Colonic mucosa (tissue), 4 donors: Measurements from ENCODE around the gene CCDC150. TPM values are rescaled to one million over a fixed set of nuclear protein-coding genes. Genes with fewer than 3 reads are reported as not detected.

Experiments used
- DNase-seq: peaks from one replicate; pipeline ENCODE4 v3.0.0-alpha.2; 2020
- H3K27ac ChIP-seq: fragments of 200-600 bp; one replicate; pipeline ENCODE4 v1.8.0; 2021
- H3K27me3 ChIP-seq: fragments of 200-600 bp; one replicate; pipeline ENCODE4 v1.8.0; 2021
- H3K36me3 ChIP-seq: fragments of 200-600 bp; one replicate; pipeline ENCODE4 v1.8.0; 2021
- H3K4me1 ChIP-seq: fragments of 200-600 bp; one replicate; pipeline ENCODE4 v1.8.0; 2021; ENCODE audit warnings: mild to moderate bottlenecking
- H3K4me3 ChIP-seq: fragments of 200-600 bp; one replicate; pipeline ENCODE4 v1.8.0; 2021
- H3K9ac ChIP-seq, 2 donors: one replicate each; pipeline ENCODE4 v1.7.0; 2013; ENCODE audit warnings: control low read depth in 2 of 2, low read depth in 2 of 2, low read length in 2 of 2
- H3K9me3 ChIP-seq: fragments of 200-600 bp; one replicate; pipeline ENCODE4 v1.8.0; 2021
- intact Hi-C: fragments of 100-400 bp; cut with DNase I; formaldehyde crosslinking; loops from one replicate; pipeline ENCODE4 v1.14.1; 2022
- total RNA-seq, 2 donors: library from RNA; stranded (reverse); fragmentation: NEBNext Ultra II Directional in 1 of 2; extraction: Animal tissue kit (Norgen Biotek cat#: 25700) in 1 of 2; gene quantifications; one replicate each; pipeline ENCODE4 v1.2.1, GENCODE V29; 2021
- TF ChIP-seq, protein P1 (sequence below): fragments of 200-600 bp; IDR thresholded peaks from one replicate; pipeline ENCODE4 v1.8.0; 2022; ENCODE audit warnings: antibody characterized with exemption, mild to moderate bottlenecking
- donor health status: healthy.
- donor health status: DM: no; HTN: no; CAD: no.
- donor health status: DM: no; HTN: no; CAD: no.

CCDC150 gene
- total RNA-seq, 2 donors from 2014 or later, result 3.8 to 10.3 TPM

- no peaks in the 10 kb centered on the region for H3K9me3 ChIP-seq
- no peaks in the 10 kb centered on the region for H3K36me3 ChIP-seq
- no peak for DNase-seq
- H3K4me3 ChIP-seq, result no peak overlapping the region
- H3K27me3 ChIP-seq, result no peaks in the 10 kb centered on the region
- TF ChIP-seq, protein P1, sequence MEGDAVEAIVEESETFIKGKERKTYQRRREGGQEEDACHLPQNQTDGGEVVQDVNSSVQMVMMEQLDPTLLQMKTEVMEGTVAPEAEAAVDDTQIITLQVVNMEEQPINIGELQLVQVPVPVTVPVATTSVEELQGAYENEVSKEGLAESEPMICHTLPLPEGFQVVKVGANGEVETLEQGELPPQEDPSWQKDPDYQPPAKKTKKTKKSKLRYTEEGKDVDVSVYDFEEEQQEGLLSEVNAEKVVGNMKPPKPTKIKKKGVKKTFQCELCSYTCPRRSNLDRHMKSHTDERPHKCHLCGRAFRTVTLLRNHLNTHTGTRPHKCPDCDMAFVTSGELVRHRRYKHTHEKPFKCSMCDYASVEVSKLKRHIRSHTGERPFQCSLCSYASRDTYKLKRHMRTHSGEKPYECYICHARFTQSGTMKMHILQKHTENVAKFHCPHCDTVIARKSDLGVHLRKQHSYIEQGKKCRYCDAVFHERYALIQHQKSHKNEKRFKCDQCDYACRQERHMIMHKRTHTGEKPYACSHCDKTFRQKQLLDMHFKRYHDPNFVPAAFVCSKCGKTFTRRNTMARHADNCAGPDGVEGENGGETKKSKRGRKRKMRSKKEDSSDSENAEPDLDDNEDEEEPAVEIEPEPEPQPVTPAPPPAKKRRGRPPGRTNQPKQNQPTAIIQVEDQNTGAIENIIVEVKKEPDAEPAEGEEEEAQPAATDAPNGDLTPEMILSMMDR, result no peak
- H3K9ac ChIP-seq, result no peak overlapping the region
- H3K4me1 ChIP-seq, result no peaks in the 10 kb centered on the region
- H3K27ac ChIP-seq, result no peak overlapping the region
- intact Hi-C loops, result no loop called here
Observed at GRCh38 chr2:196742685-196743084, 103.2 kb downstream of the CCDC150 start.

DNA sequence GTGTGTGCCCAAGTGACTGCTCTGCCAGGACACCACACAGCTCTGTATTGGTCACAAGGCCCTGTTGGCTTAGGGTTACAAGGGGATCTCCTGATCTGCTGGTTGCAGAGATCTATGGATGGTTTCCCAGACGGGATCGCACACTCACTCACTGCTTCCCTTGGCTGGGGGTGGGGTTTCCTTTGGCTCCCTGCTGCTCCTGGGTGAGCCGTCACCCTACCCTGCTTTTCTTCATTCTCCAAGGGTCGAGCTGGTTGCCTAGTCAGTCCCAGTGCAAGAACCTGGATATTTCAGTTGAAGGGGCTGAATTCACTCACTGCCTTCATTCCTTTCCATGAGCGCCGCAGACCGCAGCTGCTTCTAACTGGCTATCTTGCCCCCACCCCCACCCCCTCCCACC lies 103.7 kb downstream of the CCDC150 start:
- no peaks in the 10 kb centered on the region for H3K4me1 ChIP-seq
- H3K9me3 ChIP-seq, result no peaks in the 10 kb centered on the region
- intact Hi-C loops, result no loop called here
- no peak overlapping the region for H3K9ac ChIP-seq
- H3K36me3 ChIP-seq, result no peaks in the 10 kb centered on the region
- TF ChIP-seq, protein P1, result no peak
- H3K27me3 ChIP-seq, result no peaks in the 10 kb centered on the region
- no peak overlapping the region for H3K4me3 ChIP-seq
- H3K27ac ChIP-seq, result no peak overlapping the region
- DNase-seq, result no peak

- Histone ChIP-seq H3K36me3 (no peaks in the 10 kb centered on the region), H3K9me3 (no peaks in the 10 kb centered on the region), H3K27ac (no peak overlapping the region), H3K27me3 (no peaks in the 10 kb centered on the region), H3K4me1 (no peaks in the 10 kb centered on the region), H3K9ac (no peak overlapping the region), H3K4me3 (no peak overlapping the region)
- no peak for DNase-seq
- TF ChIP-seq, protein P1, result no peak
- intact Hi-C loops, result no loop called here
Observed at GRCh38 chr2:196745711-196746110, 106.2 kb downstream of the CCDC150 start.

GRCh38 chr2:196747400-196747799 lies 107.9 kb downstream of the CCDC150 start:
- no peaks in the 10 kb centered on the region for H3K9me3 ChIP-seq
- no peak overlapping the region for H3K27ac ChIP-seq
- H3K36me3 ChIP-seq, result no peaks in the 10 kb centered on the region
- H3K4me3 ChIP-seq, result no peak overlapping the region
- no peak overlapping the region for H3K9ac ChIP-seq
- no peaks in the 10 kb centered on the region for H3K4me1 ChIP-seq
- DNase-seq, result no peak
- H3K27me3 ChIP-seq, result no peaks in the 10 kb centered on the region
- intact Hi-C loops, result no loop called here
- TF ChIP-seq, protein P1, result no peak

DNA sequence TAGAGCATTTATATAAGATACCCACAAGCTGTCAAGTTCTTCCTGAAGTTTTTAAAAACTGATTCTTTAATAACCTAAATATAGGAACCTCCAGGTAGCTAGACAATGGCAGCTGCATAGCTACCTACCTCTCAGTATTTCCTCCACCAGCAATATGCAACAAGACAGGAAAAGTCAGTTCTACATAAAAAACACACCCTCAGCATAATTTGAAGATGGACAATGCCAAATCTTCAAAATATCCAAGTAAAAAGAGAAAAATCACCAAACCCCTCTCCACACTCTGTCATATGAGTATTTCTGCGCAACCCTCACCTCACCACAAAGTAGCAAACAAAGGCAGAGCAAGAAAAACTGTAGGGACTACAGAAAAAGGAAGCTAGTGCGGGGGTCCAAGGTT lies 108.6 kb downstream of the CCDC150 start:
- Histone ChIP-seq H3K36me3 (no peaks in the 10 kb centered on the region), H3K4me3 (no peak overlapping the region), H3K4me1 (no peaks in the 10 kb centered on the region), H3K9ac (no peak overlapping the region), H3K27ac (no peak overlapping the region), H3K9me3 (no peaks in the 10 kb centered on the region), H3K27me3 (no peaks in the 10 kb centered on the region)
- no peak for DNase-seq
- TF ChIP-seq, protein P1, result no peak
- intact Hi-C loops, result no loop called here
